Gastroesophageal sphincter (tissue), 2 donors: ENCODE measurements around the gene LAMA2.

ENCODE experiments used
- EP300 ChIP-seq: sonication (generic); formaldehyde crosslinking; IDR thresholded peaks from one replicate; pipeline ENCODE4 v1.6.1; 2017; ENCODE audit warnings: antibody characterized with exemption, mild to moderate bottlenecking
- POLR2A ChIP-seq, 2 donors: fragments of 450-650 bp; IDR thresholded peaks; one replicate each; pipeline ENCODE4 v1.6.1; 2017; ENCODE audit warnings: antibody characterized with exemption in 2 of 2, mild to moderate bottlenecking in 2 of 2, moderate library complexity in 1 of 2
- POLR2AphosphoS5 ChIP-seq: sonication (generic); formaldehyde crosslinking; IDR thresholded peaks from one replicate; pipeline ENCODE4 v1.6.1; 2017; ENCODE audit warnings: antibody characterized with exemption

DNA sequence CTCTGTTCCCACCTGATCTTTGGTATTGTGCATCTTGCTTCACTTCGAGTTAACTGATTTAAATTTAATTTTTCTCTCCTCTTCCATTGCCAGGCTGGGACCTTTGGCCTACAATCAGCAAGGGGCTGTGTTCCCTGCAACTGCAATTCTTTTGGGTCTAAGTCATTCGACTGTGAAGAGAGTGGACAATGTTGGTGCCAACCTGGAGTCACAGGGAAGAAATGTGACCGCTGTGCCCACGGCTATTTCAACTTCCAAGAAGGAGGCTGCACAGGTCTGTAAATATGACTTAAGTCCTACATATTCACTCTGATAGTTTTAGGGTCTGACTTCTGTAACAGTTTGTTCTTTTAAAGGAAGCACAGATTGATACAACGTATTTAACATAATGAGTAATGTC lies 414.7 kb downstream of the LAMA2 start:
- TF ChIP-seq POLR2AphosphoS5 (no peak), EP300 (no peak), POLR2A (IDR thresholded peaks at IDR 0.05) (no peak)
